T-helper 17 cell (primary cell): ENCODE data around the gene IL6R. TPM values are rescaled to one million over a fixed set of nuclear protein-coding genes. Genes with fewer than 3 reads are reported as not detected.

Experiments
- ATAC-seq: fragments of 150-1000 bp; cut with Tn5 transposase; 2 replicates; pipeline ENCODE4 v1.10.0; 2021; ENCODE audit warnings: mild to moderate bottlenecking, moderate library complexity
- DNase-seq, 3 donors: peaks; one replicate each; pipeline versions ENCODE4 v3.0.0 to v3.0.0-alpha.2; 2020 to 2021
- H3K9me3 ChIP-seq: one replicate; pipeline ENCODE4 v1.7.0; 2013; ENCODE audit warnings: low read length, mild to moderate bottlenecking; ENCODE audit not compliant: control insufficient read depth, poor library complexity, severe bottlenecking
- H3K27ac Mint-ChIP-seq: one replicate; pipeline ENCODE4 v1.8.0; 2022; ENCODE audit warnings: mild to moderate bottlenecking, moderate library complexity, mixed read lengths
- H3K27me3 Mint-ChIP-seq: one replicate; pipeline ENCODE4 v1.8.0; 2022; ENCODE audit warnings: mixed read lengths
- H3K36me3 Mint-ChIP-seq: one replicate; pipeline ENCODE4 v1.8.0; 2022; ENCODE audit warnings: low read depth, mixed read lengths
- H3K4me1 Mint-ChIP-seq: one replicate; pipeline ENCODE4 v1.8.0; 2022; ENCODE audit warnings: mild to moderate bottlenecking, mixed read lengths
- H3K4me3 Mint-ChIP-seq: one replicate; pipeline ENCODE4 v1.8.0; 2022; ENCODE audit warnings: mild to moderate bottlenecking, moderate library complexity, mixed read lengths
- total RNA-seq, 4 donors: library from RNA in 2 of 4; stranded (reverse) in 2 of 4; gene quantifications; one replicate each; pipeline ENCODE4 v1.2.3 and lab custom pipeline; 2022 to 2026

The IL6R gene
- total RNA-seq, 2 donors from 2014 or later: 72.8 to 79.0 TPM

DNA sequence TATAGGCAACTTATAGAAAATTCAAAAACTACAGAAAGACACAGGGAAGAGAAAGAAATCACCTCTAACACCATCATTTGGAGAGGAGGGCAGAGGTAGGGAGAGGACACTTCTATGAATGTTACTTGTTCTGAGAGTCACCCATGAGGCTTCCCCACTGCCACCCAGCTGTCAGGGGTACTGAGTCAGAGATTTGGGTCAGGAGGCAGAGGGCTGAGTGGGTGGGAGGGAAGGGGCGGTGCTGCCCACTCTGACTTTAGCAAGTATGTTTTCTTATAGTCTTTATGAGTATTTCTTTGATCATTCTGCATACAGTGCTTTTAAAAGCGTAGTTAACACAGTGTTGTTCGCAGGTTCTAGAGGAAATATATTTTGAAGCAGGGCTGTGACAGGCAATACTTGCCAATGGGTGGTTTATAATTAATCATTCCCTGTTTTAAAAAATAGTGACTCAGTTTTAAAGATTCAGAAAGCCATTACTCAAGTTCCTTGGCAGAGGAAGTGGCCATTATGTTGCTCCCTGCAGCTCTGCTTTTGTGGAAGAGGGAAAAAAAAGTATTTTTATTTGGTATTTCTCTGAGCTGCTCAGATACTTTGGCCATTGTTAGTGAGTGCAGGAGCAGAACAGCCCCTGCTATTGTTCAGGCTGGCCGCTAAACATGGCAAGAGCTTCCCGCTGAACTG is 18.3 kb downstream of the IL6R start:
- ATAC-seq: no peak
- no peak overlapping the region for H3K4me3 Mint-ChIP-seq
- peak overlapping the region; percentile 14 for H3K27ac Mint-ChIP-seq
- H3K27me3 Mint-ChIP-seq: no peaks in the 10 kb centered on the region
- H3K4me1 Mint-ChIP-seq: peaks cover 66% of the 10 kb centered on the region
- peaks cover 1% of the 10 kb centered on the region for H3K36me3 Mint-ChIP-seq
- H3K9me3 ChIP-seq: no peaks in the 10 kb centered on the region
- no peak for DNase-seq

DNA sequence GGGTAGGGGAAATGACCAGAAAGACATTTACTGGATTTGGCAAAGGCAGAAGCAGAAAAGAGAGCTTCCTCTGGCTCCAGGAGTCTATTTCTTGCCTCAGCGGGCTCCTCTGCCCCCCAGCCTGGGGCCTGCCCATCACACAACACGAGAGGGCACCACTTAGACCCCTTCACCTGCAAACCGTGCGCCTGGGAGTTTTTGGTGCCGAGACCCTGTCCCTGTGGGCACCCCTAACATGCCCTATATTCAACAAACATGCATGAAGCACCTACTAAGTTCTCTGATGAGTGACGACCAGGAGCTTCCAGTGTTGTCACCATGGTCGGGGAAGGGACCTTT is 18.8 kb downstream of the IL6R start:
- H3K27me3 Mint-ChIP-seq: no peaks in the 10 kb centered on the region
- no peak overlapping the region for H3K4me3 Mint-ChIP-seq
- no peaks in the 10 kb centered on the region for H3K9me3 ChIP-seq
- DNase-seq (no peak), ATAC-seq (no peak)
- peaks cover 64% of the 10 kb centered on the region for H3K4me1 Mint-ChIP-seq
- H3K36me3 Mint-ChIP-seq: no peaks in the 10 kb centered on the region
- peak overlapping the region; percentile 14 for H3K27ac Mint-ChIP-seq

DNA sequence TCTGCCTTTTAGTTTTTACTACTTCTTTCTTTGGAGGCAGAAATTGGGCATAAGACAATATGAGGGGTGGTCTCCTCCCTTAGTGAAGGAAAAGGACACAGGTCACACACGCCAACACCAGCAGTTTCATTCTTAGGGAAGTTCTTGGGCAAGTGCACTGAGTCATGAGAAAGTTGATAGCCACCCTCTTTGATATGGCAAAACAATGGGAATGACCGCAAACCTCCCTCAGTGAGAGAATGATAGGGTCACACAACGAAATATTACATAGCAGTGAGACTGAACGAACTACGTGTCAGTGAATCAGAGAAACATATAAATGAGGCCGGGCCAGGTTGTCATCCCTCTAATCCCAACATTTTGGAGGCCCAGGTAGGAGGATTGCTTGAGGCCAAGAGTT is 20.0 kb downstream of the IL6R start:
- Mint-ChIP-seq H3K27me3 (no peaks in the 10 kb centered on the region), H3K4me1 (peaks cover 57% of the 10 kb centered on the region), H3K27ac (peak overlapping the region; percentile 64), H3K36me3 (no peaks in the 10 kb centered on the region), H3K4me3 (peak overlapping the region; percentile 12)
- DNase-seq: no peak
- H3K9me3 ChIP-seq: no peaks in the 10 kb centered on the region
- no peak for ATAC-seq

DNA sequence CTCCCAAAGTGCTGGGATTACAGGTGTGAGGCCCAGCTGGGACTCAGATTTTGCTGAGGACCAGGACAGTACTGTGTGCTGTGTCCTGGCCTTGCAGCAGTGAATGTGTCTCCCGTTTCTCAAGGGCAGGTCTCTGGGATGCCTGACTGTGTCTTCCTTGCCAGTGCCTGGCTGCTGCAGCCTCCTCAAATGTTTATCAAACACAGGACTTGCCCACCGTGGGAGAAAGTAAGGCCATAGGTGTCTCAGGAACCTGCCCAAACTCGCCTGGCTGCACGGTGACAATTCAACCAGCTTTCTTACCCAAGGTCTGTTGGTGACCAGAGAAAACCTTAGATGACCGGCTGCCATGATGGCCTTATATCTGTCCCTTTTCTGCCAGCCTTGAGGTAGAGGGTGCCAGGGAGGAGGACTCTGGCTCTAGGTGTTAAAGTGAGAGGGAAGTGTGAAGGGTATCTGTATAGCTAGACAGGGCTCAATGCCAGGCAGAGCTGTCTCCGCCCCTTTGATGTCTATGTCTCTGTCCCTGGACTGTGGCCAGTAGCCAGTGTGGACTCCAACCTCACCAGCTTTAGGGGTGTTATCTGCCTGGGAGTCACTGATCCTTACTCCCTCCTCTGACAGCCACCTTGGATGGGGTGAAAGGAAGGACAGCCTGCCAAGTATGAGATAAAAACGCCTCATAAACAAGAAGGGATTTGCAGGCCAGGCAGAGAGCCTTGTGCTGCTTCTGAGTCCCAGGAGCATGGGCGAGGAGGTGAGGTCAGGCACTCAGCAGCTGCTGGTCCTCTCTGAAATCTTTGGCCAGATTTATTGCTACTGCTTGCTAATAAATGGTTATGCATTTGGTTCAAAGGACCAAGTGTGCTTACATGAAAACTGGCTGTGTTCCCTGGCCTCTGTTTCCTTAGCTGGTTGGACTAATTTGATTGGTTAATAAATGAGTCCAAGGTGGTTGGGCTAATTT is 22.3 kb downstream of the IL6R start:
- no peak overlapping the region for H3K4me3 Mint-ChIP-seq
- H3K36me3 Mint-ChIP-seq: peaks cover 3% of the 10 kb centered on the region
- H3K27me3 Mint-ChIP-seq: no peaks in the 10 kb centered on the region
- peak overlapping the region; percentile 68 for H3K27ac Mint-ChIP-seq
- no peaks in the 10 kb centered on the region for H3K9me3 ChIP-seq
- ATAC-seq (no peak), DNase-seq (no peak)
- peaks cover 60% of the 10 kb centered on the region for H3K4me1 Mint-ChIP-seq

DNA sequence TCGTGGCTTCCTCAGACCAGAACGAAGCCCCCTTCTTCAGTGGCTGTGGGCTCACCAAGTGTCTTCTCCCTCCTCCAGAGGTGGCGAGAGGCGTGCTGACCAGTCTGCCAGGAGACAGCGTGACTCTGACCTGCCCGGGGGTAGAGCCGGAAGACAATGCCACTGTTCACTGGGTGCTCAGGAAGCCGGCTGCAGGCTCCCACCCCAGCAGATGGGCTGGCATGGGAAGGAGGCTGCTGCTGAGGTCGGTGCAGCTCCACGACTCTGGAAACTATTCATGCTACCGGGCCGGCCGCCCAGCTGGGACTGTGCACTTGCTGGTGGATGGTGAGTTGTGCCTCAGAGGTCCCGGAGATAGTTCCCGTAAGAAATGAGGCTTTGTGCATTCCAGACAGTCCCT is 24.0 kb downstream of the IL6R start:
- DNase-seq: no peak
- no peaks in the 10 kb centered on the region for H3K27me3 Mint-ChIP-seq
- no peak overlapping the region for H3K4me3 Mint-ChIP-seq
- no peaks in the 10 kb centered on the region for H3K9me3 ChIP-seq
- peak overlapping the region; percentile 89 for H3K27ac Mint-ChIP-seq
- peaks cover 49% of the 10 kb centered on the region for H3K4me1 Mint-ChIP-seq
- ATAC-seq: no peak
- peaks cover 3% of the 10 kb centered on the region for H3K36me3 Mint-ChIP-seq

DNA sequence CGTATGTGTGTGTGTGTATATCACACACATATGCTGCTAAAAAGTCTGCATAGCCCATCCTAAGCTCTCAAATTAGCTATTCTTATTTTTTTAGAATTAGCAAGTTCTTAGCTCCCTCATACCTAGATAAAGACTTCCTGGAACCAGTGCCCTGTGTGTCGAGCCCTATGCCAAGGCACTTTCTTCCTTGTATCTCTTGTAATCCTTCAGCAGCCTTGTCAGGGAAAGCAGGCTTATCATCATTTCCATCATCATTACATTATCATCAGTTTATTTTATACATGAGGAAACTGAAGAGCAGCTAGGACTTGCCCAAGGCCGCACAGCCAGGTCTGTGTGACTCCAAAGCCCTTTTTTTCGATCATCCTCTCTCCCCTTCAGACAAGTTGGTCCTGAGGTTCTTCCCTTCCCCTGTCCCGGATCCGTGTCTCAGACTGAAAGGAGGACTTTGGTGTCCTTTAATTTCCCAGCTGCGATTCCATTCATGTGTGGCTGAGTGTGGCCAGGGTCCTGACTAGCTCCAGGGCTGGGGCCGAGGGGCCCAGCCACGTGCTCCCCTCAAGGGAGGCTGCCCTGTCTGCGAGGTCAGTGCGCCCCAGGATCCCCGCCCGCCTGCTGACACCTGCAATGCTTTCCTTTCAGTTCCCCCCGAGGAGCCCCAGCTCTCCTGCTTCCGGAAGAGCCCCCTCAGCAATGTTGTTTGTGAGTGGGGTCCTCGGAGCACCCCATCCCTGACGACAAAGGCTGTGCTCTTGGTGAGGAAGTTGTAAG is 24.9 kb downstream of the IL6R start:
- Mint-ChIP-seq H3K27ac (peak overlapping the region; percentile 89), H3K36me3 (peaks cover 3% of the 10 kb centered on the region)

DNA sequence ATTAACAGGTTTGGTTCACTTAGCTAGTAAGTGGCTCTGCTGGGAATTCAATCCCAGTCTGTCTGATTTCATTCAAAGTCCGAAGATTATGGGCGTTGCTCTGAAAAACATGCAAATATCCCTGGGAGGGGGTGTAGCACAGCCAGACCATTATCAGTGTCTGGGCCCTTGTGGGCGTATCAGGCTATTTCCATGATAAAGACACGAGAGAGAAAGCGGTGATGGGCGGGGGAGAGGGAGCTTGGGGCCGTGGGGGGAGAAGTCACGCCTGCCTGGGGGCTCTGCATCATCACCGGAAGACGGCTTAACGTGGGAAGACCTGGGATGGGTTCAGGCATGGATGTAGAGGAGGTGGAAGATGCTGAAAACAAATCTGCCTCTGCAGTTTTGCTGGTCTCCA is 25.8 kb downstream of the IL6R start:
- H3K27me3 Mint-ChIP-seq: no peaks in the 10 kb centered on the region
- H3K36me3 Mint-ChIP-seq: peaks cover 3% of the 10 kb centered on the region
- H3K9me3 ChIP-seq: no peaks in the 10 kb centered on the region
- peaks cover 40% of the 10 kb centered on the region for H3K4me1 Mint-ChIP-seq
- H3K27ac Mint-ChIP-seq: peak overlapping the region; percentile 89
- H3K4me3 Mint-ChIP-seq: peak overlapping the region; percentile 39
- no peak for DNase-seq
- ATAC-seq: no peak

More for the DNA sequence above, 24.9 kb downstream of the IL6R start:
- H3K9me3 ChIP-seq: no peaks in the 10 kb centered on the region
- ATAC-seq (no peak), DNase-seq (no peak)
- H3K4me1 Mint-ChIP-seq: peaks cover 44% of the 10 kb centered on the region
- H3K4me3 Mint-ChIP-seq: peak overlapping the region; percentile 19
- no peaks in the 10 kb centered on the region for H3K27me3 Mint-ChIP-seq

DNA sequence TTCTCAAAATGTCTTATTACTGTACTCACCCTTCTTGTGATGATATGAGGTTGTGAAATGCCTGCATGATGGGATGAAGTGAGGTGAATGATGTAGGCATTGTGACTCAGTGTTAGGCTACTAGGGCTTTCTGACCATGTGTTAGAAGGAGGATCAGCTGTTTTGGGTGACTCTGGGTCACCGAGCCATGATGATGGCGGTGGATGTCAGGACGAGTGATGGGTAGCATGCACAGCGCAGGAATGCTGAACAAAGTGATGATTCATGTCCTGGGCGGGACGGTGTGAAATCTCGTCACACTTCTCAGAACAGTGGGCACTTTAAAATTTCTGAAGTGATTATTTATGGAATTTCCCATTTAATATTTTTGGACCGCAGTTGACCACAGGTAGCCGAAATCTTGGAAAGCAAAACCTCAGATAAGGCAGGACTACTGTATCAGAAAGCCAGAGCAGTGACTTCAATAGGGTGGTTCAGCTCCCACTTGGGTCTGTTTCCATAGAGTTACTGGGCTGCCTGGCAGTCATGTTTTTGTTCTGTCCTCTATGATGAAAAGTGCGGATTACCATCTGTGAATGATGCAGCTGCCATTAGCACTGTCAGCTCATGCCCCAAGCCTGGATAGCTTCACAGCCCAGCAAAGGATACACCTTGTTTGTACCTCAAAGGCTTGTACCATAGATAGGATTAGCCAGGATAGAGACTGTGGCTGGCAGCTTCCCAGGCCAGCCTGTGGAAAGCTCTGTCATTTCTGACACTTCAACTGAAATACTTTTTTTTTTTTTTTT is 26.6 kb downstream of the IL6R start:
- DNase-seq: no peak
- Mint-ChIP-seq H3K4me1 (peaks cover 35% of the 10 kb centered on the region), H3K36me3 (peaks cover 3% of the 10 kb centered on the region), H3K4me3 (peak overlapping the region; percentile 49), H3K27me3 (no peaks in the 10 kb centered on the region), H3K27ac (peak overlapping the region; percentile 89)
- ATAC-seq: peak; percentile 54
- no peaks in the 10 kb centered on the region for H3K9me3 ChIP-seq

DNA sequence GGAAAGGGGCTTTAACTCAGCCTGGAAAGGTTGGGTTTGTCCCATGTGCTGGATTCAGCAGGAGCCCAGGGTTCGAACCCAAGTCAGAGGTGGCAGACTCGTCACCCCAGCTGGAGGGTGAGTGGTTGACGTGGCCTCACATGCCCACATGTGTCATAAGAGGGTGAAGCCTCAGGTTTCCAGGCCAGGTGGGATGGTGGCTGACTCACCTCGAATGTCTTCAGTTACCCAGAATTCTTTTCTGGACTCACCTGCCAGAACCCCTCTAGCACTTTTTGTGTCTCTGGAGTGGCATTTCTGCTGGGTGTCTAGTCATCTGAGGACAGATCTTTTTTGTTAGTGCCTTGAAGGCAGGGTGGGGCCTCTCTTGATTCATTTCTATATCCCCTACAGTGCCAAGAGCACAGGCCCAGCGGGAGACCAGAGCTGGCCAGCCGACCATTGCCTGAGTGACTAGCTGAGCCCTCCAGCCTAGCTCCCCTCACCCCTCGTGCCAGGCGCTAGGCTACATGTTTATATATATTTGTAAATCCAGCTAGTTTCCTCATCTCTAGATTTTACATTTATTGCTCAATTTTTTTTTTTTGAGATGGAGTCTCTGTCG is 28.1 kb downstream of the IL6R start:
- Mint-ChIP-seq H3K4me1 (peaks cover 34% of the 10 kb centered on the region), H3K27me3 (no peaks in the 10 kb centered on the region), H3K4me3 (peak overlapping the region; percentile 5), H3K36me3 (peaks cover 3% of the 10 kb centered on the region), H3K27ac (peak overlapping the region; percentile 89)
- no peaks in the 10 kb centered on the region for H3K9me3 ChIP-seq
- ATAC-seq (peak; percentile 47), DNase-seq (no peak)

DNA sequence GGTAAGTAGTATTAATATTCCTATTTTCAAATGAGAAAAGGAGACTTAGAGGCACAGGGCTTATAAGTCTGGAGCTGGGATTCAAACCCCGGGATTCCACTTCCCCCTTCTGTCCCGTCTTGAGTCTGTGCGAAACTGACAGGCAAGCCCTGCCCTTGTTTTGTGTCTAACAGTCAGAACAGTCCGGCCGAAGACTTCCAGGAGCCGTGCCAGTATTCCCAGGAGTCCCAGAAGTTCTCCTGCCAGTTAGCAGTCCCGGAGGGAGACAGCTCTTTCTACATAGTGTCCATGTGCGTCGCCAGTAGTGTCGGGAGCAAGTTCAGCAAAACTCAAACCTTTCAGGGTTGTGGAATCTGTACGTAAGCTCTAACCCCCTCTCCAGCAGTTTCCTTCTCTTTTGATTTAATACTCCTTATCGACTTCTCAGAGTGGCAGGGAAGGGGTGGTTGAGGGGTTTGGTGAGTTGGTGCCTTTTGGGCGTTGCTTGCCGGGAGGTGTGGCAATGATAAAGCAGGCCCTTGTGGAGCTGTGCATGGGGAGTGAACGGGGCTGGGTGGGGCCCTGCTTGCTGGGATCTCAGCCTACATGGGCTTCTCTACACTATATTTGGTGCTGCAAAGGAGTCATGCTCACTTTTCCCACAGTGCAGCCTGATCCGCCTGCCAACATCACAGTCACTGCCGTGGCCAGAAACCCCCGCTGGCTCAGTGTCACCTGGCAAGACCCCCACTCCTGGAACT is 29.4 kb downstream of the IL6R start:
- H3K9me3 ChIP-seq: no peaks in the 10 kb centered on the region
- H3K36me3 Mint-ChIP-seq: peaks cover 3% of the 10 kb centered on the region
- peak overlapping the region; percentile 72 for H3K27ac Mint-ChIP-seq
- H3K4me3 Mint-ChIP-seq: no peak overlapping the region
- H3K4me1 Mint-ChIP-seq: peaks cover 38% of the 10 kb centered on the region
- no peak for ATAC-seq
- DNase-seq: no peak
- H3K27me3 Mint-ChIP-seq: no peaks in the 10 kb centered on the region

DNA sequence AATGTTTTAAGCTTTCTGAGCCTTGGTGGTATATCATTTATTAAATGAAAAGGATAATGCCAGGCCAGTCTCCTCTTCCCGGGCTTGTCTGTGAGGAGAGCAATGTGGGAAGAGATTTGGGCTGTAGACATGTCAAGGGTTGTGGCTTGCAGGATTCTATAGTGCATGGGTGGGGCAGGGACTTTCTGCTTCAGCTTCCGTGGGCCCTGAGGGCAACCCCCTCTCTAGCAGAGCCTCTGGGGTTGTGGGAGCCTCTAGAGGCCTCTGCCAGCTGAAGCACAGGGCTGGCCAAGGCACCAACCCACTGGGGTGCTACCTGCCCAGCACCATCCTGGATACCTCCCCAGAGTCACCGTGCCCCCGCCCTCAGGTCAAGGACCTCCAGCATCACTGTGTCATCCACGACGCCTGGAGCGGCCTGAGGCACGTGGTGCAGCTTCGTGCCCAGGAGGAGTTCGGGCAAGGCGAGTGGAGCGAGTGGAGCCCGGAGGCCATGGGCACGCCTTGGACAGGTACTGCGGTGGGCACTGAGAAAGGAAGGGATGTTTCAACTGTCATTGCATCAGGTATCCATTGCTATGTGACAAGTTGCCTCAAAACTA is 30.6 kb downstream of the IL6R start:
- peaks cover 8% of the 10 kb centered on the region for H3K36me3 Mint-ChIP-seq
- H3K27me3 Mint-ChIP-seq: no peaks in the 10 kb centered on the region
- DNase-seq: no peak
- peaks cover 38% of the 10 kb centered on the region for H3K4me1 Mint-ChIP-seq
- peak; percentile 50 for ATAC-seq
- peak overlapping the region; percentile 72 for H3K27ac Mint-ChIP-seq
- no peaks in the 10 kb centered on the region for H3K9me3 ChIP-seq
- no peak overlapping the region for H3K4me3 Mint-ChIP-seq
